Activated naive CD4-positive, alpha-beta T cell treated with anti-CD3 and anti-CD28 coated beads, Interleukin-2, amount 50 U/mL, for 16 hours (primary cell): ENCODE results near the gene CCT8L2.
A peak's percentile ranks its signal among the peaks of the same experiment; 100 is the strongest.
"Not testable (repeated sequence)": the region's sequence is repeated elsewhere in the genome, so short reads cannot be mapped to it uniquely, and the experiment has no call there.

Experiments
- DNase-seq: peaks from one replicate; pipeline ENCODE4 v3.0.0-alpha.2; 2020

CCT8L2 gene, protein sequence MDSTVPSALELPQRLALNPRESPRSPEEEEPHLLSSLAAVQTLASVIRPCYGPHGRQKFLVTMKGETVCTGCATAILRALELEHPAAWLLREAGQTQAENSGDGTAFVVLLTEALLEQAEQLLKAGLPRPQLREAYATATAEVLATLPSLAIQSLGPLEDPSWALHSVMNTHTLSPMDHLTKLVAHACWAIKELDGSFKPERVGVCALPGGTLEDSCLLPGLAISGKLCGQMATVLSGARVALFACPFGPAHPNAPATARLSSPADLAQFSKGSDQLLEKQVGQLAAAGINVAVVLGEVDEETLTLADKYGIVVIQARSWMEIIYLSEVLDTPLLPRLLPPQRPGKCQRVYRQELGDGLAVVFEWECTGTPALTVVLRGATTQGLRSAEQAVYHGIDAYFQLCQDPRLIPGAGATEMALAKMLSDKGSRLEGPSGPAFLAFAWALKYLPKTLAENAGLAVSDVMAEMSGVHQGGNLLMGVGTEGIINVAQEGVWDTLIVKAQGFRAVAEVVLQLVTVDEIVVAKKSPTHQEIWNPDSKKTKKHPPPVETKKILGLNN

DNA sequence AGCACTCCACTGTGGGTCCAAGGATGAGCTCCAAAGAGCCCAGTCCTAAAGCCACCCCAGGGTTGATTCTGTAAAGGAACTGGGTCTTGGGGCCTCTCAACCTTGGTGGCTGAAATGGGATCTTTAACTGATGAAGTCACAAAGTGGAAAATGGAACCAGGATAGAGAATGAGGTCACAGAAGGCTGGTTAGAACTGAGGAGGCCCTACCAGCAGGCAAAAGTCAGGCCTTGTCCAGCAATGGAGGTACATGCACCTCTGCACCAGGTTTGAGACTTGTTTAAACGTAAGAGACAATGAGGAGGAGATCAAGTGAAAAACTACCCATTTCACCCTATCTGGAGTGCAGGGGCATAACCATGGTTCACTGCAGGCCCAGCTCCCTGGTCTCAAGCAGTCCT, at the start of gene CCT8L2:
CCT8L2 (minus strand) TSS at position 101 of the 400 bp plus-strand sequence. CDS start 260 bp downstream, outside the sequence.
- DNase-seq, result not testable (repeated sequence)

DNA sequence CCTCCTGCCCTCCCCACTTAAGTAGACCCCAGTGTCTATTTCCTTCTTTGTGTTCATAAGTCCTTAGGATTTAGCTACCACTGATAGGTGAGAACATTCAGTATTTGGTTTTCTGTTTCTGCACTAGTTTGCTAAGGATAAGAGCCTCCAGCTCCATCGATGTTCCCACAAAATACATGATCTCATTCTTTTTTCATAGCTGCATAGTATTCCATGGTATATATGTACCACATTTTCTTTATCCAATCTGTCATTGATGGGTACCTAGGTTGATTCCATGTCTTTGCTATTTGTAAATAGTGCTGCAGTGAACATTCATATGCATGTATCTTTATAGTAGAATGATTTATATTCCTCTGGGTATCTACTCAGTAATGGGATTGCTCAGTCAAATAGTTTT, 42.8 kb upstream of the CCT8L2 start:
- DNase-seq, result not testable (repeated sequence)

DNA sequence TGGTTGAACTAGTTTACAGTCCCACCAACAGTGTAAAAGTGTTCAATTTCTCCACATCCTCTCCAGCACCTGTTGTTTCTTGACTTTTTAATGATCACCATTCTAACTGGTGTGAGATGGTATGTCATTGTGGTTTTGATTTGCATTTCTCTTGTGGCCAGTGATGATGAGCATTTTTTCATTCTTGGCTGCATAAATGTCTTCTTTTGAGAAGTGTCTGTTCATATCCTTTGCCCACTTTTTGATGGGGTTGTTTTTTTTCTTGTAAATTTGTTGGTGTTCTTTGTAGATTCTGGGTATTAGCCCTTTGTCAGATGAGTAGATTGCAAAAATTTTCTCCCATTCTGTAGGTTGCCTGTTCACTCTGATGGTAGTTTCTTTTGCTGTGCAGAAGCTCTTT, 41.5 kb upstream of the CCT8L2 start:
- not testable (repeated sequence) for DNase-seq

DNA sequence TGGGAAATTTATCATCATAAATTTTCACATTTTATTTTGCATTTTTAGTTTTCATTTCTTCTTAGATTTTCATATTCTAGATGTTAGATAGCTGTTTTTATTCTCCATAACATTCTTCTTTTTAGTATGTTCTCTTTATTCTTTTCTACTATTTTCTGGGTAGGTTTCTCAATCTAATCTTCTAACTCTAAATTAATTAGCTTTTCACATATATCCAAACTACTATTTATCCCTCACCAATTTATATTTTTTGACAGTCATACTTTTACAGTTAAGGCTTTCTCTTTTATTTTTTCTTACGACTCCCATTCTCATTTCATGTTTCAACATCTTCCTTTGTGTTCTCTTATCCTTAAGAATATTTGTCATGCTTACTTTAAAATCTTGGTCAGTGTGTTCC, 35.9 kb upstream of the CCT8L2 start:
- not testable (repeated sequence) for DNase-seq

DNA sequence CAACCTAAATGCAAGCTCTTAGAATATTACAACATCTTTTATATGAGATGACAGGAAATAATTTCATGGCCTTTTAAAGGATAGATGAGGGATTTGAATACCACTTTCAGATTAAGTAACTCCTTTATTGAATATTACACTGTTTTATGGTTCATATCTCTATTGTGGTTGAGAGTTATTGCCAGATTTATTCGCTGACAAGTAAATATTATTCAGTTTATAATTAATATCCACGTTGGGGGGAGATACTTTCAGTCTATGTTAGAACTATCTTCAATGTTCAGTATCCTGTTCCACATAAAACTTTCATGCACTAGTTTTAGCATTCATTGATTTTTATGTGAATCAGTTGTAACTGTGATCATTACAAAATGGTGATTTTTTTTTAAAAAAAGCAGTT, 32.4 kb upstream of the CCT8L2 start:
- DNase-seq, result not testable (repeated sequence)

DNA sequence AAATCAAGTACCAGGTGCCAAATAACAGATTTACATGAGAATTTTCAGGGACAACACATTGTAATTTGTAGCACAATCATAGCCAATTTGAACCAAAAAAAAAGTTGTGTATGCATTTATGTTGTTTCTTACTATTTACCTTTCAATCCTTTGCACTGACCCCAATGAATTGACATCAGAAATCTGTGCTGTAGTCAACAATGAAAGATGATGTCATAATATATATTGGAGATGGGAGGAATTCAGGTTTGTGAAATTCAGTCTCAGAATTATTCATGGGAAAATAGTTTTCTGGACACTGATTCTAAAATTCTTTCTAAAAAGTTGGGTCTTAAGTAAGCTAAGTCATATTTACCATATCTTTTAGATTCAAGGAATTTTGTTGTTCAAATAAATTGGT, 31.0 kb upstream of the CCT8L2 start:
- DNase-seq, result not testable (repeated sequence)

DNA sequence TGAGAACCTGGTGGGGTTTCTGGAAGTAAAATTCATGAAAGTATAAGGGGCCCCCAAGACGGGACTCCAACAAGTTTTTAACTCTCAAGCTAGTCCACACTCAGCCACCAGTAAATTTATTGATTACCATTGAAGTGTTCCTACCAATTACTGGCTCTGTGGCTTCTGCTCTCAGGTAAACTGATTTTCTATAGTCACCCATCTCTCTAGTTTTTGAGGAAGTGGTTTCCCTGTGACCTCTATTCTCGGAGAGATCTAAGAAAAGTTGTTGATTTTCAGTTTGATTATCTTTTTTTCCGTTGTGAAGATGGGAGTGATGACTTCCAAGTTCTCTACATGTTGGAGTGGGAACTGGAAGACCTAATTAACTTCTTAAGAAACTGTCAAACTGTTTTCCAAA, 24.9 kb upstream of the CCT8L2 start:
- not testable (repeated sequence) for DNase-seq

DNA sequence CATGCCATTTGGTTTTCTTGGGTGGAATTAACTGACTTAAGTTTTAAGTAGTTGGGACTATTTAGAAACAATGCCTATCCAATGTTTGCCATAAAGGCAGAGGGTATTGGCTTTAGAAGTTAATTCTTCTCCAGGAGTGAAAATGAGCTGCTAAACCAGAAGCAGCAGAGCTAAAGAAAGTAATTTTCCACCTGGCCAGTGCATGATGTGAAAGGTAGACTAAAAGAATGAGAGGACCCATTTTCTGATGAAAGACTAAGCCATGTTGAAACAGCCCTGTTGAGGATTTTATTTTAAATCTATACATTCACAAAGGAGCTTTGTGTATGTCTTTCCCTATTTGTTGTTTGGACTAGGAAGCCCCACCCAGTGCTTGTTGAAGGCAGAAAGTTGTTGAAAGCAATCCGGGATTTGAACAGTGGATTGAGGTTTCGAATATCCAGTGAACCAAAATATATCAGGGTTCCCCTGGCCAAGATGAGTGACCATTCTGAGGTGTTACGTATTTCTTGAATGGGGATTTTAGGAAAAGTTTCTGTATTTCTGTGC, 23.9 kb upstream of the CCT8L2 start:
- DNase-seq, result not testable (repeated sequence)

DNA sequence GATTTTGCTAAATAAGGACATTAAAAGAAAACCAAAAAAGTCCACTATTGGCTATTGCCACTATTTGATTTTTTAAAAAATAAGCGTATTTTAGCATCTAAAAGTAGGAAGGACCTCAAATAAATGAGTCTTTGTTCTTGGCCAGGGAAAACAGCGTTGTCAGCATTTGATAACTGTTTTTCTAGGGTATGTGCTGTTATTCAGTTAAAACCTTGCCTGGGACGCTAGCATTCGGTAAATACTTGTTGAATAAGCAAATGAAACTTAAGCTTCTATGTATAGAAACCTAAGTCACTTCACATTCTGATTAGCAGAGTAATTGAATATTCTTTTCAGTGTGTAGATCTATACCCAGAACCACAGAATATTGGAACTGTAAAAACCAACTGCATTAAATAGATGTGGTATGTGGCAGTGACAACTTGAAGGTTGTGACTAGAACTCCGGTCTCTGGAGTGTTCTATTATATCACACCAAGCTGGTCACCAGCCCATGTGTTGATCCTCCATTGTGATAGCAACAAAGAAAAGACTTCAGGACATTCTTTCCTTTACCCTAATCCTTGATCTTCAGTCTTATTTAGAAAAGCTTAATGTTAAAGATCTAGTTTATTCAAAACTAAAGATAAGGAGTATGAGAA, 23.1 kb upstream of the CCT8L2 start:
- DNase-seq, result not testable (repeated sequence)

DNA sequence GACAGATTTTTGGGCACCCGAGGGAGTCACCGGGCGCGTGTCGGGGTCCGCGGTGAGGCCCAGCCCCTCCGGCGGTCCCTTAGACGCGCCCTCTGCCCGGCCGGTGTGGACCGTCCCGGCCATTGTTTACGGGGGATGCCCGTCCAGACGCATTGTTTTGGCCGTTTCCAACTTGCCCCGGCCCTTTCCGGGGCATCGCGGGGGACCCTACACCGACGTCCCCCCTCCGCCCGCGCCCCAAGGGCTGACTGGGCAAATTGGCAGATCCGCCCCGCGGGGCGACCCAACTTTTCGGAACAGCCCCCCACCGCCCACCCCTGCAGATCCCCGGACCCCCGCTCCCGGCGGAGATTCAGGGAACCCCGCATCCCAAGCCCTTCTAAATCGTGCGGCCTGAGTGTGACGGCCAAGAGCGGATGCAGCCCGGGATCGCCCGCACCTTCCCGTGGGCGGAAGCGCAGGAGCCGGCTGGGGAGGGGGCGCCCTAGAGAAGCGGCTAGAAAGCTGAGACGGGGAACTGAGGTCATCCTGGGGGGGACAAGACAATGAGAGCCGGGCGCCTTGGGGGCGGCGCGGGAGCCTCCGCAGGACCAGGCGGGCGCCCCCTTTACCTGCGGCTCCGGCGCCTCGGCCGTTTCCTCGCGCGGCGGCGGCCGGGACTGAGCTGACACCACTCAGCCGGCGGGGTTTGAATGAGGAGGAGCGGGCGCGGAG, 17.1 kb upstream of the CCT8L2 start:
- no peak for DNase-seq

DNA sequence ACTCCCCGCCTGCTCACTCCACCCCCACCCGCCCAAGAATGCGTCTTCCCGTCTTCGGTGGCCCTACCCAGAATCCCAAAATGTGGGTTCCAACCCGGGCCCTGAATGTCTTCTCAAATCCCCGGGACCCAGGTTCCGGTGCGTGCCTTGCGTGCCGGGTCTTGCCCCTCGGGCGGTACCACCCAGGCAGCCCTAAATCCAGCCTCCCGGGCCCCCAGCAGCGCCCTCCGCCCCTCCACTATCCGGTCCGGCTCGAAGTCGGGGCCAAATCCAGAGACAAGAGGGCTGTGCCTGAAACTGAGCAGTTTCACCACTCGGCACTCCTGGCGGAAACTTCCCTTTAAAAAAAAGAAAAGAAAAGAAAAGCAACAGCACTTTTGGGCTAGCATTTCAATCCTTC, 16.3 kb upstream of the CCT8L2 start:
- no peak for DNase-seq

DNA sequence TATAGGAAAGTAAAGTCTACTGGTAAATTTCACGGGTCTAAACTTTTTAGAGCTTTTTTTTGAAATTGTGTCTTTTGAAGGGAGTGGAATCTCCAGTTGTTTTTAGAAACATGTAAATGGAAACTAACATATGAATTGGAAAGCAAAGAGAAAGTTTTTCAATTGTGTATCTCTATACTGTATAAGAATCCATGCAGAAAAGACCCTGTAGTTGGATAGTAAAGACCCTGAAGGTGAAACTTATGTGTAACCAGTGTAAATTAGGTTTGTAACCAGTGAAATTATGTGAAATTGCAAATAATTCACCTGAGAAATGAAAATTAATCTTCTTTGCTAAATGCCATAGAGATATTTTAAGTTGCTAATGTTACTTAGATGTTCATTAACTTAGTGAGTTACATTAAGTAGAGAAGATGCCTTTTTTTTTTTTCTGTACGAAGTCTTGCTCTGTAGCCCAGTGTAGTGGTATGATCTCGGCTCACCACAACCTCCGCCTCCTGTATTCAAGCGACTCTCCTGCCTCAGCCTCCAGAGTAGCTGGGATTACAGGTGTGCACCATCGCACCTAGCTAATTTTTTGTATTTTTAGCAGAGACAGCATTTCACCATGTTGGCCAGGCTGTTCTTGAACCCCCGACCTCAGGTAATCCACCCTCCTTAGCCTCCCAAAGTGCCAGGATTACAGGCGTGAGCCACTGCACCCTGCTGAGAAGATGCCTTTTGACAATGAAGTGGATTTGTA, 11.8 kb upstream of the CCT8L2 start:
- DNase-seq, result not testable (repeated sequence)

DNA sequence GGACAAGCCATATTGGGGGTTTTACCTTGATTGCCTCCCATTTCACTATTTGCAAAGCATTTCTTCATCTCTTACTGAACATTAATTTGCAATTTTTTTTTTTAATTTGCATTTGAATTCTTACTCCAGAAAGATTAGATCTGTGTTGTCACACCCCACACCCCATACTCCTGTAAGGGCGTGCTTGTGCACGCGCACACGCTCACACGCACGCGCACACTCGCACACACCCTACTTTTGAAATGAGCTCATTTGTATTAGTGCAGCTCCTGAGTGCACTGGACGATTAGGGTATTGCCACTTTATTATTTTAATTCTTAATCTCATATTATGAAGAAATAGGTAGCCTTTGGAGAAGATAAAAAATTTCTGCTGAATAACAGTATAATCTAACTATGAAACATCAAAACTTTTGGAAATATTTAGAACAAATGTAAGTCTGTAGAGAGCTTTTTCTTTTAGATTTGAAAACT, 11.2 kb upstream of the CCT8L2 start:
- DNase-seq, result not testable (repeated sequence)

DNA sequence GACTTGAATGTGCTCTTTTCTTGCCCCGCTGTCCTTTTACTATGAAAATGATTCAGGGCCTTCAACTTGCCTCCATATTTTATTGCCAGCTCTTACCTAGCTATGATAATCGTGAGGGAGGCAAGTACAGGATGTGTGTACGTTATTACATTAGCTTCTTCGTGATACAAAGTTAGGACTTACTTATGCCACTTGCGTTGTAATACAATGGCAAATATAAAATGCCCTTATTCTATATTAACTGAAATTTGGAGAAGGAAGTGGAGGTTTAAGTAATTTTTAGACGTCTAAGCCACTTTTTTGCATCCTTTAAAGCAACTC, 10.8 kb upstream of the CCT8L2 start:
- DNase-seq, result no peak

DNA sequence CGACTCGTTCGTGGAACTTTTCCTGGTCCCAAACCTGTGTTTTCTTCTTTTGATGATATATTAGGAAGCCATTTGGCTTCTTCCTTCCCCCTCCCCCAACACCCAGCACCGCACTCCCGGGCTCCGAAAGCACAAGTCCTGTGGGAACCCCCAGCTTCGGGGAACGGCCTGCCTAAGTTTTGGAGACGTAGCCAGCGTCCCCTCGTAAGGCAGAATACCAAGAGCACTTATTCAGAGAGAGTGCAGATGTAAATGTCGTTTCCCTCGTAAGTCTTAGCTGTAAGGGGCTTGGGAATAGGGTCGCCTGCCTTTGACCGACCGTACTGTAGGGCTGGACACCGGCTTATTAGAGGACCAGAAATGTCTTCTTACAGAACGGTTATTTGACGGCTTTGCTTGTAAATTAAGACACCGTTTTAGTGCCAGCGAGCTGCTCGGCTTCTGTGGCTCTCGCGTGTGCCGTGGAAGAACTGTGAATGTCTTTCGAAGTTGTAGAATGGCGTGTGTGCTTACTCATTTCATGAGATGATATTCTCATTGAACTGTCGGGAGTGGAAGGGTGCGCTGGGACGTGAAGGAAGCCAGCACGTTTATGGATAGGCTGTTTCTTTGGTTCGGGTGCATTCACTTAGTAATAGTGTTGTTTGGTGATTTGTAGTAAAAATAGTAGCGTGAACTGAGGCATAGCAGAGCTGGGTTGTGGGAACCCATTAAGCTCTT, 10.3 kb upstream of the CCT8L2 start:
- not testable (repeated sequence) for DNase-seq

DNA sequence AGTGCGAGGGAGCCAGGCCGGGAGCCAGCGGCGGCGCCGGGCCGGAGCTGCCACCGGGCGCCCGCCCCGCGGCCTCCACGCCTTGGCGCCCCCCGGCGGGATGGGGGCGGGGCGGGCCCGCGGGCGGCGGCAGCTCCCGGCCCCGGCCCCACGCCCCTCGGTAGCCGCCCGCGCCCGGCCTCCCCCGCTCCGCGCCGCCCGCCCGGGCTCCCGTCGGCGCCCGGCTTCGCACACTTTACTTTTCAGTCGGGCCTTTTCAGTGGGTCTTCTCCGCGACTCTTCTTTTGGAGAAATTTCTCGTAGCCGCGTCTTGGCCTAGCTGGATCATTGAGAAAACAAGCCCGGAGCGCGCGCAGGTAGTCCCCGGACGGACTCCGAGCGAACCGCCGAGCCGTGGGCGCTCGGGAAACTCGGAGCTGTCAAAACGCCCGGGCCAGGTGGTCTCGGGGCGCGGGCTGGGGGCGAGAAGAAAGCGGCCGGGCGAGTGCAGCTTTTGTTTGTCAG, 9.7 kb upstream of the CCT8L2 start:
- not testable (repeated sequence) for DNase-seq

DNA sequence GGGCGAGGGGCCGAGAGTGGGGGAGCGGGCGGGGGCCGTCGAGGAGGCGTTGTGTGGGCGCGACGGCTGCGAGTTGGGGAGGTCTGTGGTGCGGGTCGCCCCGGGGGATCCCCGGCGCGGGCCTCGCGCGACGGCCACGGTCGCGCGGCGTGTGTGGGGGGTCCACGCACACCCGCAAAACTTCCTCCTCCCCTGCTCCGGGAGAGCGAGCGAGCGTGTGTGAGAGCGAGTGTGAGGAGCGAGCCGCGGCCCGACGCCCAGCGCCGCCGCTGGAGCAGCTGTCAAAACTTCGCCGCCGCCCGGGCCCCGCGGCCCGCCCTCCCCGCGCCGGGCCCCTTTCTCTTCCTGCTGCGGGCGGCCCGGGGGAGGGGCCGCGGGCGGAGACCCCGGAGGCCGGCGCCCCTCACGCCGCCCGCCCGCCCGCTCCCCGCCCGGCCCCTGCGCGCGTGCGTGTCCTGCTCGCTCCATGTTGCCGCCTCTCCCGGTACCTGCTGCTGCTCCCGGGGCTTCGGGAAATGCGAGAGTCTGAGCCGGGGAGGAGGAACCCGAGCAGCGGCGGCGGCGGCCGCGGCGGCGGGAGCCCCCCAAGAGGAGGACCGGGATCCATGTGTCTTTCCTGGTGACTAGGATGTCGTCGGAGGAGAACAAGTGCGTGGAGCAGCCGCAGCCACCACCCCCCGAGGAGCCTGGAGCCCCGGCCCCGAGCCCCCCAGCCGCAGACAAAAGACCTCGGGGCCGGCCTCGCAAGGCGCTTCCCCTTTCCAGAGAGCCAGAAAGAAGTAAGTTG, 9.0 kb upstream of the CCT8L2 start:
- no peak for DNase-seq

DNA sequence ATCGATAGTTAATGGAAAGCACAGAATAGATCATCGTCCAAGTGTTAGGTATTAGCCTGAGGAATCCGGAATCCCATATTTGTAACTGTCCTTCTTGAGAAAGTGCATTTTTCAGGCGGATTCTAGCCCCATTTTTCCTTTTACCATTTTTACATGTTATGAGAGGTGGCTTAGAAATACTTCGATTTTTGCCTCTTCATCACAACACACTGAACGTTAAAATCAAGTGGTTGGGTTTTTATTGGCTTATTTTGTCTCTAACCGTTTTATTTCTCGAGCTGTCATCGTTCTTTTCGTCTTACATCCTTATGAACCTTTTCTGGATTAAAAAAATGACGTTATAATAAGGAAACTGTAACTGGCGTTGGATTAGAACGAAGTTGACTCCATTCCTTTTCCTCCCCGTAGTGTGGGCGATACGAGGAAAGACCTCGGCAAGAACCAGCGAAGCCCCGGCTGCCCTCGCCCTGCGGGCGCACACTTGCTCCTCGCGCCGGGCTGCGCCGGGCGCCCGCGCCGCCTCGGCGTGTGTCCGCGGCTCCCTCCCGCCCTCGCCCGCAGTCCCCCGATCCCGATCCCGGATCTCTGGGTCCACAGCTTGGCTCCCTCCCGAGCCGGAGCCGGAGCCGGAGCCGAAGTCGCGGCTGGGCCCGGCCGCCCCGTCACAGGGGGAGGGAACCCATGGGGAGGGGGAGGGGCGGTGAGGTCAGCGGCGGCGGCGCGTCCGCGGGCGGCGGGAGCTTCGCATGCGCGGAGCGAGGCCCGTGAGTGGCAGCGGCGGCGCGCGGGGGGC, 8.2 kb upstream of the CCT8L2 start:
- DNase-seq, result peak; percentile 33

DNA sequence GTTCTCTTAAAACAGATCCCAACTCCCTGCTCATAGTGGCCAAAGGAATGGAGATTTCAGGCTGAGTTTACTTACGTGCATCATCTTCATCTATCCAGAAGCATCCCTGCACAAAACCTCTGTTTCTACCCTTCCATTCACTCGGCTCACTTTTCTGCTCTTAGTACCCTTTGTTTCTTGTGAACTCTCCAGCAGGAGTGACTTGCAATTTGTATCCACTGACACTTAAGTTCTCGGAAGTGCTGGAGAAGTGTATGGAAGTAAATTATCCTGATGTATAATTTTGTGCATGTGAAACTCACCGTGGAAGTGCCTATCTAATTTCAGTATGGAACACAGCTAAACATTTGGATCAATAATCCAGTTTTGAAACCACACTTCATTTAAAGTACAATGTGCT, 7.0 kb upstream of the CCT8L2 start:
- not testable (repeated sequence) for DNase-seq

DNA sequence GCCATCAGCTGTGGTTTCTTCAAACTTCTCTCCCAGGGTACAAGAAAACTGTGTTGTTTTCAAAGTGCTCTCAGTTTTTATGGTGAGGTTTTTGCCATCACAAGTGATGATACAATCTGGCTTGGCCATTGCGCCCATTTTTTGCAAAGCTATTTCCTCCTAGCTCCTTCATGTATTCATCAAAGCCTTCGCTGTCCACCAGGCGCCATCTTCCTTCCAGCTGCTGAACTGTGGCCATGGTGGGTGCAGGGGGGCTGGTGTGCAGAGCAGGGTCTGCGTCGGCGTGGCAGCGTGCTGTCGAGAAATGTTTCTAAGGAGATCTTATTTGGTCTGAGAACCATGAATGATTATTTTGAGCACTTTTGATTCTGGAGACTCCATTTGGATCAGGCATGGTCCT, 2.6 kb upstream of the CCT8L2 start:
- not testable (repeated sequence) for DNase-seq
